Heart left ventricle (tissue), 13 donors: ENCODE measurements around the gene MBP.

Source experiments
- CTCF ChIP-seq, 12 donors: fragments of 200-600 bp; sonication (generic) in 4 of 12; IDR thresholded peaks; one replicate each; pipeline versions ENCODE4 v1.5.0 to v1.8.0; 2018 to 2022; ENCODE audit warnings: antibody characterized with exemption in 12 of 12, mild to moderate bottlenecking in 5 of 12
- POLR2A ChIP-seq, 2 donors: fragments of 450-650 bp; IDR thresholded peaks; one replicate each; pipeline ENCODE4 v1.6.1; 2017; ENCODE audit warnings: antibody characterized with exemption in 2 of 2, mild to moderate bottlenecking in 2 of 2, moderate library complexity in 2 of 2
- donor health status: ischemic (EF 13 %, LVEDD 7.1; RV severe dilation, severe dysfunction).
- donor health status: DM: no; HTN: yes; CAD: no.
- donor health status: DM: no; HTN: no; CAD: no.
- donor health status: ischemic (EF 25% LVEDD 6.9; RV normal size, moderate dysfunction).
- donor health status: ischemic (EF 25% LVEDD 5.7; RV mildly dilated, moderate dysfunction).
- donor health status: ischemic (EF 35%, LVEDD 5.7; RV mildly dilated, moderate dysfunction).
- donor health status: nonischemic (EF 11% LVEDD 7.7; RV severe dilation, severe dysfunction).
- donor health status: DM: yes; HTN: yes; CAD: no.
- donor health status: PGD.
- donor health status: ischemic (EF 29% LVEDD 5.4; RV normal size, mild dysfunction).
- donor health status: nonischemic (EF 23%, LVEDD 6.1; RV moderate dilation, normal function).

GRCh38 chr18:76991021-76991688 lies 141.4 kb downstream of the MBP start:
- TF ChIP-seq CTCF (IDR thresholded peaks at IDR 0.05), result no peak
- no peak for TF ChIP-seq POLR2A (IDR thresholded peaks at IDR 0.05)
